ENCODE data around the gene TMEM181. TPM values are rescaled to one million over a fixed set of nuclear protein-coding genes. Genes with fewer than 3 reads are reported as not detected.

TMEM181 gene
- total and polyA plus RNA-seq, 4 experiments from 2014 or later: 4.3 to 28.0 (median 17.1) TPM

GRCh38 chr6:158662607-158662953 is 102.7 kb downstream of the TMEM181 start:
- Histone ChIP-seq H3K9me3 (ENCODE audit: control insufficient read depth in 1 of 2, low read length in 2 of 2) (no peaks in the 10 kb centered on the region), H3K4me1 (ENCODE audit: insufficient read depth, low read length) (peaks cover 16% of the 10 kb centered on the region), H3K4me3 (ENCODE audit: low read length in 2 of 2) (no peak overlapping the region), H3K36me3 (ENCODE audit: insufficient read depth, low read length) (peaks cover 25% of the 10 kb centered on the region), H3K27me3 (ENCODE audit: insufficient read depth, low read length) (no peaks in the 10 kb centered on the region), H3K27ac (ENCODE audit: low read depth, low read length) (no peak overlapping the region)
- Mint-ChIP-seq H3K27me3 (no peaks in the 10 kb centered on the region), H3K9me3 (peaks cover 0 to 4% (median 0%) of the 10 kb centered on the region in 8 donors), H3K36me3 (peaks cover 45 to 60% of the 10 kb centered on the region in 2 donors), H3K27ac (no peak overlapping the region), H3K4me1 (peaks cover 11 to 22% (median 16%) of the 10 kb centered on the region in 4 donors), H3K4me3 (no peak overlapping the region)
- intact Hi-C loops (cut with micrococcal nuclease): no loop called here
- ChIA-PET POLR2A (ENCODE audit: partially characterized antibody) (interaction anchor here (0.6 to 4.3 kb wide), 5 partner anchors 18 to 191 kb away, joined by 3 to 34 read pairs (median 3); partner anchors contain the start of gene DYNLT1), CTCF (ENCODE audit: partially characterized antibody) (interaction anchor here (1.1 to 7.5 kb wide), 5 partner anchors 10 to 34 kb away, joined by 4 to 220 read pairs (median 8); partner anchors contain the start of genes DYNLT1 and SYTL3)
- DNase-seq: no peak

- H3K4me3 Mint-ChIP-seq: no peak overlapping the region
- CTCF ChIA-PET (ENCODE audit: partially characterized antibody): interaction anchor here (0.6 to 7.5 kb wide), 4 partner anchors 15 to 27 kb away, joined by 3 to 220 read pairs (median 57); partner anchors contain the start of genes DYNLT1 and SYTL3
- peaks cover 47 to 63% of the 10 kb centered on the region in 2 donors for H3K36me3 Mint-ChIP-seq
- Histone ChIP-seq H3K27me3 (ENCODE audit: insufficient read depth, low read length) (no peaks in the 10 kb centered on the region), H3K4me1 (ENCODE audit: insufficient read depth, low read length) (peaks cover 16% of the 10 kb centered on the region), H3K4me3 (ENCODE audit: low read length in 2 of 2) (no peak overlapping the region), H3K36me3 (ENCODE audit: insufficient read depth, low read length) (peaks cover 25% of the 10 kb centered on the region), H3K27ac (ENCODE audit: low read depth, low read length) (no peak overlapping the region), H3K9me3 (ENCODE audit: control insufficient read depth in 1 of 2, low read length in 2 of 2) (no peaks in the 10 kb centered on the region)
- H3K4me1 Mint-ChIP-seq: peaks cover 11 to 21% (median 16%) of the 10 kb centered on the region in 4 donors
- intact Hi-C loops (cut with micrococcal nuclease): no loop called here
- H3K27me3 Mint-ChIP-seq: no peaks in the 10 kb centered on the region
- POLR2A ChIA-PET (ENCODE audit: partially characterized antibody): interaction anchor here (0.7 to 2.5 kb wide), 3 partner anchors 19 to 28 kb away, joined by 3 to 10 read pairs (median 3); partner anchors contain the start of gene DYNLT1
- DNase-seq: no peak
- peak overlapping the region in 1 of 7 donors; percentile 27 for H3K27ac Mint-ChIP-seq
- peaks cover 0 to 4% (median 0%) of the 10 kb centered on the region in 8 donors for H3K9me3 Mint-ChIP-seq
Observed at GRCh38 chr6:158662954-158663624, 103.2 kb downstream of the TMEM181 start.

GRCh38 chr6:158663625-158664165 is 103.8 kb downstream of the TMEM181 start:
- no peak for DNase-seq
- no peak overlapping the region for H3K27ac ChIP-seq (ENCODE audit: low read depth, low read length)
- H3K4me3 ChIP-seq (ENCODE audit: low read length in 2 of 2): no peak overlapping the region
- Mint-ChIP-seq H3K27ac (peak overlapping the region in 1 of 7 donors; percentile 30), H3K9me3 (peaks cover 0 to 4% (median 0%) of the 10 kb centered on the region in 8 donors), H3K4me3 (no peak overlapping the region), H3K36me3 (peaks cover 51 to 66% of the 10 kb centered on the region in 2 donors), H3K27me3 (no peaks in the 10 kb centered on the region), H3K4me1 (peaks cover 13 to 24% (median 17%) of the 10 kb centered on the region in 4 donors)
- no peaks in the 10 kb centered on the region for H3K27me3 ChIP-seq (ENCODE audit: insufficient read depth, low read length)
- ChIA-PET CTCF (ENCODE audit: partially characterized antibody) (interaction anchor here (0.6 to 7.5 kb wide), 3 partner anchors 16 to 26 kb away, joined by 3 to 220 read pairs (median 110); partner anchors contain the start of genes DYNLT1 and SYTL3), POLR2A (ENCODE audit: partially characterized antibody) (interaction anchor here (0.6 to 2.5 kb wide), 4 partner anchors 20 to 78 kb away, joined by 3 to 10 read pairs (median 3); partner anchors contain the start of gene DYNLT1)
- H3K9me3 ChIP-seq (ENCODE audit: control insufficient read depth in 1 of 2, low read length in 2 of 2): no peaks in the 10 kb centered on the region
- peaks cover 16% of the 10 kb centered on the region for H3K4me1 ChIP-seq (ENCODE audit: insufficient read depth, low read length)
- H3K36me3 ChIP-seq (ENCODE audit: insufficient read depth, low read length): peaks cover 25% of the 10 kb centered on the region
- intact Hi-C loops (cut with micrococcal nuclease): no loop called here

- CTCF ChIA-PET (ENCODE audit: partially characterized antibody): interaction anchor here (1.5 kb wide), 1 partner anchor 26 kb away, joined by 4 read pairs; no protein-coding TSS in a partner anchor
- intact Hi-C loops (cut with micrococcal nuclease): no loop called here
- POLR2A ChIA-PET (ENCODE audit: partially characterized antibody): no interaction called here
- Histone ChIP-seq H3K27me3 (ENCODE audit: insufficient read depth, low read length) (no peaks in the 10 kb centered on the region), H3K27ac (ENCODE audit: low read depth, low read length) (no peak overlapping the region), H3K36me3 (ENCODE audit: insufficient read depth, low read length) (peaks cover 25% of the 10 kb centered on the region), H3K4me1 (ENCODE audit: insufficient read depth, low read length) (peaks cover 10% of the 10 kb centered on the region), H3K9me3 (ENCODE audit: control insufficient read depth in 1 of 2, low read length in 2 of 2) (no peaks in the 10 kb centered on the region), H3K4me3 (ENCODE audit: low read length in 2 of 2) (no peak overlapping the region)
- Mint-ChIP-seq H3K27ac (peak overlapping the region in 2 of 7 donors; percentile 17 to 38), H3K4me3 (no peak overlapping the region), H3K4me1 (peaks cover 10 to 14% (median 12%) of the 10 kb centered on the region in 4 donors), H3K36me3 (peaks cover 58 to 75% of the 10 kb centered on the region in 2 donors), H3K9me3 (peaks cover 0 to 4% (median 0%) of the 10 kb centered on the region in 8 donors), H3K27me3 (no peaks in the 10 kb centered on the region)
- no peak for DNase-seq
Observed at GRCh38 chr6:158665332-158665731, 105.4 kb downstream of the TMEM181 start.

GRCh38 chr6:158666628-158667359 is 106.9 kb downstream of the TMEM181 start:
- no peaks in the 10 kb centered on the region for H3K27me3 ChIP-seq (ENCODE audit: insufficient read depth, low read length)
- Mint-ChIP-seq H3K27me3 (no peaks in the 10 kb centered on the region), H3K36me3 (peaks cover 52 to 74% of the 10 kb centered on the region in 2 donors), H3K9me3 (peaks cover 0 to 4% (median 0%) of the 10 kb centered on the region in 8 donors), H3K4me3 (no peak overlapping the region), H3K27ac (peak overlapping the region in 3 of 7 donors; percentile 23 to 37 (median 24)), H3K4me1 (peaks cover 4 to 7% (median 6%) of the 10 kb centered on the region in 4 donors)
- POLR2A ChIA-PET (ENCODE audit: partially characterized antibody): no interaction called here
- peaks cover 25% of the 10 kb centered on the region for H3K36me3 ChIP-seq (ENCODE audit: insufficient read depth, low read length)
- no peak overlapping the region for H3K4me3 ChIP-seq (ENCODE audit: low read length in 2 of 2)
- intact Hi-C loops (cut with micrococcal nuclease): no loop called here
- no peaks in the 10 kb centered on the region for H3K4me1 ChIP-seq (ENCODE audit: insufficient read depth, low read length)
- no peaks in the 10 kb centered on the region for H3K9me3 ChIP-seq (ENCODE audit: control insufficient read depth in 1 of 2, low read length in 2 of 2)
- DNase-seq: no peak
- CTCF ChIA-PET (ENCODE audit: partially characterized antibody): interaction anchor here (0.6 to 1.5 kb wide), 2 partner anchors 25 to 205 kb away, joined by 3 to 4 read pairs; no protein-coding TSS in a partner anchor
- H3K27ac ChIP-seq (ENCODE audit: low read depth, low read length): no peak overlapping the region

- Mint-ChIP-seq H3K4me1 (peaks cover 4 to 7% (median 6%) of the 10 kb centered on the region in 4 donors), H3K36me3 (peaks cover 48 to 70% of the 10 kb centered on the region in 2 donors), H3K9me3 (peaks cover 0 to 4% (median 0%) of the 10 kb centered on the region in 8 donors), H3K4me3 (no peak overlapping the region), H3K27ac (peak overlapping the region in 1 of 7 donors; percentile 77), H3K27me3 (no peaks in the 10 kb centered on the region)
- POLR2A ChIA-PET (ENCODE audit: partially characterized antibody): no interaction called here
- Histone ChIP-seq H3K27ac (ENCODE audit: low read depth, low read length) (no peak overlapping the region), H3K36me3 (ENCODE audit: insufficient read depth, low read length) (peaks cover 24% of the 10 kb centered on the region), H3K9me3 (ENCODE audit: control insufficient read depth in 1 of 2, low read length in 2 of 2) (no peaks in the 10 kb centered on the region), H3K4me3 (ENCODE audit: low read length in 2 of 2) (no peak overlapping the region), H3K27me3 (ENCODE audit: insufficient read depth, low read length) (no peaks in the 10 kb centered on the region), H3K4me1 (ENCODE audit: insufficient read depth, low read length) (no peaks in the 10 kb centered on the region)
- DNase-seq: no peak
- CTCF ChIA-PET (ENCODE audit: partially characterized antibody): interaction anchor here (0.6 kb wide), 1 partner anchor 206 kb away, joined by 3 read pairs; no protein-coding TSS in a partner anchor
- intact Hi-C loops (cut with micrococcal nuclease): no loop called here
Observed at GRCh38 chr6:158667360-158667981, 107.6 kb downstream of the TMEM181 start.

Data from CD4-positive, alpha-beta memory T cell (primary cell).